Smooth muscle cell (in vitro differentiated cells): ENCODE data around the gene VPS16. TPM values are rescaled to one million over a fixed set of nuclear protein-coding genes. Genes with fewer than 3 reads are reported as not detected.

Experiments
- DNase-seq: peaks from one replicate; lab custom pipeline; 2025; ENCODE audit not compliant: unreplicated experiment; lab: John Stamatoyannopoulos, UW
- H2AFZ ChIP-seq: fragments of 200-600 bp; sonication (generic); 2 replicates; pipeline ENCODE4 v1.6.0; 2016; ENCODE audit warnings: antibody characterized with exemption, low read depth, mild to moderate bottlenecking
- H3F3A ChIP-seq: fragments of 200-600 bp; sonication (generic); 2 replicates; pipeline ENCODE4 v1.6.0; 2017; ENCODE audit warnings: antibody characterized with exemption, low read depth
- H3K27ac ChIP-seq: fragments of 200-600 bp; sonication (generic); 2 replicates; pipeline ENCODE4 v1.5.1; 2016; ENCODE audit warnings: low read depth, mild to moderate bottlenecking
- H3K27me3 ChIP-seq: fragments of 200-600 bp; sonication (generic); 2 replicates; pipeline ENCODE4 v1.6.1; 2016; ENCODE audit warnings: low read depth, mild to moderate bottlenecking
- H3K36me3 ChIP-seq: fragments of 200-600 bp; sonication (generic); 2 replicates; pipeline ENCODE4 v1.5.1; 2016; ENCODE audit warnings: low read depth
- H3K4me1 ChIP-seq: fragments of 200-600 bp; sonication (generic); 2 replicates; pipeline ENCODE4 v1.5.1; 2016; ENCODE audit warnings: low read depth
- H3K4me2 ChIP-seq: fragments of 200-600 bp; sonication (generic); 2 replicates; pipeline ENCODE4 v1.6.0; 2016; ENCODE audit warnings: mild to moderate bottlenecking
- H3K4me3 ChIP-seq: fragments of 200-600 bp; sonication (generic); 2 replicates; pipeline ENCODE4 v1.5.1; 2016; ENCODE audit warnings: mild to moderate bottlenecking
- H3K79me2 ChIP-seq: fragments of 200-600 bp; sonication (generic); 2 replicates; pipeline ENCODE4 v1.6.0; 2016; ENCODE audit warnings: low read depth, mild to moderate bottlenecking
- H3K9ac ChIP-seq: fragments of 200-600 bp; sonication (generic); 2 replicates; pipeline ENCODE4 v1.6.0; 2016; ENCODE audit warnings: low read depth
- H3K9me3 ChIP-seq: fragments of 200-600 bp; sonication (generic); replicated peaks from 2 replicates; pipeline ENCODE4 v1.5.1; 2016; ENCODE audit warnings: low read depth
- H4K20me1 ChIP-seq: fragments of 200-600 bp; sonication (generic); 2 replicates; pipeline ENCODE4 v1.6.0; 2016; ENCODE audit warnings: low read depth
- whole genome bisulfite sequencing: methylation state at CpG from one replicate; pipeline ENCODE4 v1.1.7; 2016; ENCODE audit warnings: low lambda C conversion rate; 5-methylcytosine and 5-hydroxymethylcytosine counted together
- polyA plus RNA-seq: library from polyadenylated mRNA; unstranded; fragments of >200 nt; fragmentation: Nextera tagmentation; extraction: Ambion mirVana; gene quantifications from 2 replicates; pipeline ENCODE4 v1.2.1, GENCODE V29; 2016
- total RNA-seq: library from RNA; depleted of rRNA; stranded (reverse); fragments of >200 nt; gene quantifications from 2 replicates; pipeline ENCODE4 v1.2.3, GENCODE V29; 2014
- TF ChIP-seq, protein P1 (sequence below): fragments of 200-600 bp; sonication (generic); IDR thresholded peaks from 2 replicates; pipeline ENCODE4 v1.5.1; 2017; ENCODE audit warnings: borderline replicate concordance, mild to moderate bottlenecking, antibody characterized with exemption; ENCODE audit not compliant: insufficient read depth, poor library complexity, severe bottlenecking

VPS16 gene
- total and polyA plus RNA-seq, 2 experiments from 2014 or later, result 26.3 to 36.9 TPM

DNA sequence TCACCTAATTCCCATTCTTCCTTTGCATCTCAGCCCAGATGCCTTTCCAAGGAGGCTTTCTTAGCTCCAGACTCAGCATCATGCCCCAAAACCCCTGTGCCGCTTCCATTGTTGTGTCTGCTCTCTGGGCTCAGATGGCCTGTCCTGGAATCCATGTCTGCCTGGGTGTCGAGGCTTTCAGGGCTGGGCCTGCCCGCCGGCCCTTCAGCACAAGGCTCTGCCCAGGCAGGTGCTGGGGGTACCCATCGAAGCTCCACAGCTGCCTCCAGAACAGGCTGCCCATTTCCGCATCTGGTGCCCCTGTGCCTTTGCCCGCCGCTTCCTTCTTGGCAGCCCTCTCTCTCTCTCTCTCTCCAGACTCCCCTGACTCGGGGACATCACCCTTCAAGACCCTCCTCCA is 41.3 kb upstream of the VPS16 start:
- Histone ChIP-seq H3K9me3 (no peaks in the 10 kb centered on the region), H3F3A (no peaks in the 10 kb centered on the region), H2AFZ (peak overlapping the region; percentile 74), H3K9ac (no peak overlapping the region), H3K36me3 (no peaks in the 10 kb centered on the region), H3K27ac (no peak overlapping the region), H3K4me1 (peaks cover 13% of the 10 kb centered on the region), H3K79me2 (no peaks in the 10 kb centered on the region), H3K4me2 (peak overlapping the region; percentile 87), H4K20me1 (no peaks in the 10 kb centered on the region), H3K27me3 (peaks cover 34% of the 10 kb centered on the region), H3K4me3 (peak overlapping the region; percentile 64)
- 65% methylated on average over 9 of the region's 9 CpGs for WGBS
- no peak for DNase-seq
- TF ChIP-seq, protein P1, sequence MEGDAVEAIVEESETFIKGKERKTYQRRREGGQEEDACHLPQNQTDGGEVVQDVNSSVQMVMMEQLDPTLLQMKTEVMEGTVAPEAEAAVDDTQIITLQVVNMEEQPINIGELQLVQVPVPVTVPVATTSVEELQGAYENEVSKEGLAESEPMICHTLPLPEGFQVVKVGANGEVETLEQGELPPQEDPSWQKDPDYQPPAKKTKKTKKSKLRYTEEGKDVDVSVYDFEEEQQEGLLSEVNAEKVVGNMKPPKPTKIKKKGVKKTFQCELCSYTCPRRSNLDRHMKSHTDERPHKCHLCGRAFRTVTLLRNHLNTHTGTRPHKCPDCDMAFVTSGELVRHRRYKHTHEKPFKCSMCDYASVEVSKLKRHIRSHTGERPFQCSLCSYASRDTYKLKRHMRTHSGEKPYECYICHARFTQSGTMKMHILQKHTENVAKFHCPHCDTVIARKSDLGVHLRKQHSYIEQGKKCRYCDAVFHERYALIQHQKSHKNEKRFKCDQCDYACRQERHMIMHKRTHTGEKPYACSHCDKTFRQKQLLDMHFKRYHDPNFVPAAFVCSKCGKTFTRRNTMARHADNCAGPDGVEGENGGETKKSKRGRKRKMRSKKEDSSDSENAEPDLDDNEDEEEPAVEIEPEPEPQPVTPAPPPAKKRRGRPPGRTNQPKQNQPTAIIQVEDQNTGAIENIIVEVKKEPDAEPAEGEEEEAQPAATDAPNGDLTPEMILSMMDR, result no peak

DNA sequence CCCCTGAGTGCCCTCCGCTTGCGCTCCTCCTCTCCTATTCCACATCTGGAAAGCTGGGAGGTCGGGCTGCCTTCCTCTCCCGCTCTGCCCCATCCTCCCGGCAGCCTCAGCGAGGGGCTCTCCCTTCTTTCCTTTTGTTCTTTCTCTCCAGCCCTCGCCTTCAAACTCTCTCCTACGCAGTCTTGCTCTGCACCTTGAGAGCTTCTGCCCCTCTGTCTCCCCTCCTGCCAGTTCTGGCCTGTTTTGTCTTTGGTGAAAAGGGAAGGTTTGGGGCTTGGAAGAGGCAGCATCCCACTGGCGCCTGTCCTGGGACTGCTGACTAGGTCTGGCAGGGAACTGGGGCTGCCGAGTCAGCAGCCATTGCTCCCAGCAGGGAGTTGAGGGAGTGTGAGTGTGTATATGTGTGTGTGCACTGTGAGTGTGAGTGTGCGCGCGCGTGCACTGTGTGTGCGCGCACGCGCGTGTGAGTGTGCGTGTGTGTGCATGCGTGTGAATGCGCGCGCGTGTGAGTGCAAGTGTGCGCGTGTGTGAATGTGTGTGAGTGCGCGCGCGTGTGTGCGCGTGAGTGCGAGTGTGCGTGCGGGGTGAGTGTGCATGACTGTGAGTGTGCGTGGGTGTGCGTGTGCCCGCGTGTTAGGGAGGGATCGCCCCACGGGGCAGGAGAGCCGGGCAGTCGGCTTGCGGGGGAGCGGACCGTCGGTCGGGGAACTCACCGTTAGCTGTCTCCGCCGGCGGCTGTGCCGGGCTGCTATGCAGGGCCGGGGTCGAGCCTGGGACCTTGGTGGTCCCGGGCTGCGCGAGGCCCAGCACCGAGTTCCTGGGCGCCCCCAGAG is 40.6 kb upstream of the VPS16 start:
- DNase-seq, result no peak
- H3F3A ChIP-seq, result no peaks in the 10 kb centered on the region
- H4K20me1 ChIP-seq, result no peaks in the 10 kb centered on the region
- 5% methylated on average over 36 of the region's 61 CpGs for WGBS
- H3K9ac ChIP-seq, result no peak overlapping the region
- peaks cover 13% of the 10 kb centered on the region for H3K4me1 ChIP-seq
- no peaks in the 10 kb centered on the region for H3K36me3 ChIP-seq
- peak overlapping the region; percentile 74 for H2AFZ ChIP-seq
- H3K79me2 ChIP-seq, result no peaks in the 10 kb centered on the region
- TF ChIP-seq, protein P1, result no peak
- H3K4me3 ChIP-seq, result peak overlapping the region; percentile 64
- no peaks in the 10 kb centered on the region for H3K9me3 ChIP-seq
- H3K27me3 ChIP-seq, result peaks cover 39% of the 10 kb centered on the region
- H3K4me2 ChIP-seq, result peak overlapping the region; percentile 87
- no peak overlapping the region for H3K27ac ChIP-seq

DNA sequence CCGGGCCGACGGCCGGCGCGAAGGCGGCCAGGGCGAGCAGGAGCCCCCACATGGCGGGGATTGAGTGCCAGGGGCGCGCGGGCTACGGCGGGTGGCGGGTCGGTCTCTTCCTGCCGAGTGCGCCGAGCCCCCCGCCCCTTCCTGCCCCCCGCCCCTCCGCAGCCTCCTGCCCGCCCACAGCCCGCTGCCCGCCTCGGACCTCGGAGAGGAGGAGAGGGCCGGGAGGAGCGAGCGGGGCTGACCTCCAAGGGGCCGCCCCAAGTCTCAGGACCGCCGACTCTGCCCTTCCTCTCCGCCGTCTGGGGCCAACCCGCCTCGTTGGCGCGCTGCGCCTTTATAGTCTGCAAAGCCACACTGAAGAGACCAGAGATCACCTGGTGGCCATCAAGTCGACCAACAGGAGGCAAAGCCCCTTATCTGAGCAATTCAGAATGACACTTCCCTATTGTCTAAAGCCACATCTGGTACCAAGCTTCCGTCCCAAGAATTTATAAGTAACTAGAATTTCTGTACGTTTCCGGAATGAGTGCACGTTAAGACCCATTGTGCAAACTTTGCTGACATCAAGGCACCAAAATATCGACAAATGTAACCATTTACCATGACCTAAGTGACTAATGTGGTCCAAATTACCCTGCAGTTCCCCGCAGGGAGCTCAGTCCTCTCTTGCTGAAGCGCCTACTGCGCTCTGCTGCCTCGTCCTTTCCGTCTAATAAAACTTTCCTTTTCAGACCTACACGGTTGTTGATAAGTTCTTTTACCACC is 39.8 kb upstream of the VPS16 start, which contains the start of gene CPXM1:
TSS of gene CPXM1 (minus strand) at position 107 of the 765 bp plus-strand sequence. CDS start at position 52, 55 bp downstream.
- peaks cover 47% of the 10 kb centered on the region for H3K27me3 ChIP-seq
- H3K4me1 ChIP-seq, result peaks cover 13% of the 10 kb centered on the region
- H3K36me3 ChIP-seq, result no peaks in the 10 kb centered on the region
- peak within 1 kb of the TSS; percentile 64 for H3K4me3 ChIP-seq
- no peaks in the 10 kb centered on the region for H4K20me1 ChIP-seq
- no peak for DNase-seq
- H3K79me2 ChIP-seq, result no peaks in the 10 kb centered on the region
- H3K4me2 ChIP-seq, result peak within 1 kb of the TSS; percentile 87
- WGBS, result 3% methylated on average over 19 of the region's 52 CpGs
- no peaks in the 10 kb centered on the region for H3K9me3 ChIP-seq
- no peak within 1 kb of the TSS for H3K9ac ChIP-seq
- peak within 1 kb of the TSS; percentile 78 for H2AFZ ChIP-seq
- H3K27ac ChIP-seq, result no peak within 1 kb of the TSS
- no peaks in the 10 kb centered on the region for H3F3A ChIP-seq
- TF ChIP-seq, protein P1, result no peak
